Fibroblast of pulmonary artery (primary cell): ENCODE results near the gene ABCB6.

Experiments
- DNase-seq: peaks from one replicate; pipeline ENCODE4 v3.0.0-alpha.2; 2010; ENCODE audit warnings: low read depth
- H3K4me3 ChIP-seq: replicated peaks from 2 replicates; pipeline ENCODE4 v1.5.1; 2011; ENCODE audit warnings: low read depth, mild to moderate bottlenecking, control low read depth, low read length, moderate library complexity
- TF ChIP-seq, protein P1 (sequence below): IDR thresholded peaks from 2 replicates; pipeline ENCODE4 v1.5.1; 2011; ENCODE audit warnings: mild to moderate bottlenecking, control low read depth, low read length, inconsistent platforms; ENCODE audit errors: missing control alignments

Gene ABCB6

DNA sequence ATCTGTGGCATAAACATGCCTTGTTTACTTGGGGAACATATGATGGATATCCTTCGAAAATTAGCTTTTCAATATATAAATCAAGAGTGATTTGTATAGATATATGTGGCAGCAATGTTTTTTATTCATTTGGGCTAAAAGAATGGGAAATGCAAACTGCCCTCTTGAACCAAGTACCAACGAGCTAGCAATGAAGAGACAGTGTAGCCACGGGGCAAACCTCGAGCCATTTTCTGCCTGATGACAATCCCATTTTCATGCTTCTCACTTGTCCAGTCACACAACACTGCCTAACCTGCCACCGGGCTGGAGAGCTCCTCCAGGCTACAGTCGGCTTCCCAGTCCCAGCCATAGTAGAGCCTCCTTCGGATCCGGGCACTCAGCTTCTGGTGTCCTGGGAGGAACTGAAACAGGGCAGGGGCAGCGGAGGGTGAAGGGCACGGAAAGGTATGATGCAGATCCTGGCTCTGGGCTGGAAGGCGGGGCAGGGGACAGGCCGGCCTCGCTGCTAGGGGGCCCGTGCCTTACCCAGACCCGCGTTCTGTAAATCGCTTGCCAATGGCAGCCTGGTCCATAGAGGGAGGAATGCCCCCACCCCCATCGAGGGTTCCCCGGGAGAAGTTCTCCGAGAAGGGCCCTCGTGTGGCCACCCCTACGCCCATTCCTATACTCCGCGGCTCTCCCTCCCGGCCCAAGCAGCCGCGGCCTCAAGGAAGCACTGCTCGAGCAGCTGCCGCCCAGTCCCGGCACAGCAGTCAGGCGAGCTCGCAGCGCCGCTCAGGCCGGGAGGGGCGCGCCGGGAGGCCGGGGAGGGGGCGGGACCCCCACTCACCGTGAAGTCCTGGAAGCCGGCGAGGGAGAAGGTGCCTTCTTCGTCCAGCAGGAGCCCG is 42.6 kb downstream of the ABCB6 start:
- TF ChIP-seq, protein P1, sequence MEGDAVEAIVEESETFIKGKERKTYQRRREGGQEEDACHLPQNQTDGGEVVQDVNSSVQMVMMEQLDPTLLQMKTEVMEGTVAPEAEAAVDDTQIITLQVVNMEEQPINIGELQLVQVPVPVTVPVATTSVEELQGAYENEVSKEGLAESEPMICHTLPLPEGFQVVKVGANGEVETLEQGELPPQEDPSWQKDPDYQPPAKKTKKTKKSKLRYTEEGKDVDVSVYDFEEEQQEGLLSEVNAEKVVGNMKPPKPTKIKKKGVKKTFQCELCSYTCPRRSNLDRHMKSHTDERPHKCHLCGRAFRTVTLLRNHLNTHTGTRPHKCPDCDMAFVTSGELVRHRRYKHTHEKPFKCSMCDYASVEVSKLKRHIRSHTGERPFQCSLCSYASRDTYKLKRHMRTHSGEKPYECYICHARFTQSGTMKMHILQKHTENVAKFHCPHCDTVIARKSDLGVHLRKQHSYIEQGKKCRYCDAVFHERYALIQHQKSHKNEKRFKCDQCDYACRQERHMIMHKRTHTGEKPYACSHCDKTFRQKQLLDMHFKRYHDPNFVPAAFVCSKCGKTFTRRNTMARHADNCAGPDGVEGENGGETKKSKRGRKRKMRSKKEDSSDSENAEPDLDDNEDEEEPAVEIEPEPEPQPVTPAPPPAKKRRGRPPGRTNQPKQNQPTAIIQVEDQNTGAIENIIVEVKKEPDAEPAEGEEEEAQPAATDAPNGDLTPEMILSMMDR, result no peak
- peak overlapping the region; percentile 61 for H3K4me3 ChIP-seq
- DNase-seq, result peak; percentile 32

DNA sequence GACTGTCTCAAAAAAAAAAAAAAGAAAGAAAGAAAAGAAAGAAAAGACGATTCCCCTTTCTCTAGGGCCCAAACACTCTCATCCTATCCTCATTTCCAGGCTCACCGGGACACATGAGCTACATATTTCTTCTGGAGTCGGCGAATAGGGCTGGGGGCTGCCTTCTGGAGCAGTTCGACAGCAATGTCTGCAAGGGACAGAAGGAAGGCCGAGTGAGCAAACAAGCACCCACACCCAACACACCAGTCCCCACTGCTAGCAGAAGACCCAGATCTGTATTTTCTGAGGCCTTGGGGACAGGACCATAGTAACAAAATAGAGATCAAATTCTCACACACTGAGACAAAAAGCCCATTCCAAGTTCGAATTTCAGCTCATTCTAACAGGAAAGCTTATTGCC is 43.3 kb downstream of the ABCB6 start:
- H3K4me3 ChIP-seq, result peak overlapping the region; percentile 61
- TF ChIP-seq, protein P1, result no peak
- DNase-seq, result no peak

DNA sequence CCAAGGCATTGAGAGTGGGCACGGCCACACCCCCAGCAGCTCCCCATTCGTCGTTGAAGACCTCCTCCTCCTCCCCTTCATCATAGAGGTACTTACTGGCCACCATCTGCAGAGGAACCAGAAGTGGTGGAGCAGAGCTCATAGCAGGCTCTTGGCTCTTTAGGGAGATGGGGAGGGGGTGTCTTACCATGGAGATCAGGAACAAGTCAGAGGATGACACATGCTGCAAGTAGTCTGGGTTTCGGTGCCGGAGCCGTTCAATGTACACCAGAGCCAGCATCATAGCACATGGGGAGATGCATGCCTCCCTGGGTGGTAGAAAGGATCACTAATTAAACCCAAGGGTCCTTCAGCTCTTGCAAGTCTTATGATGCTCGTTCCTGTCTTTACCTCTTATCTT is 44.0 kb downstream of the ABCB6 start:
- DNase-seq, result no peak
- TF ChIP-seq, protein P1, result no peak
- H3K4me3 ChIP-seq, result no peak overlapping the region

DNA sequence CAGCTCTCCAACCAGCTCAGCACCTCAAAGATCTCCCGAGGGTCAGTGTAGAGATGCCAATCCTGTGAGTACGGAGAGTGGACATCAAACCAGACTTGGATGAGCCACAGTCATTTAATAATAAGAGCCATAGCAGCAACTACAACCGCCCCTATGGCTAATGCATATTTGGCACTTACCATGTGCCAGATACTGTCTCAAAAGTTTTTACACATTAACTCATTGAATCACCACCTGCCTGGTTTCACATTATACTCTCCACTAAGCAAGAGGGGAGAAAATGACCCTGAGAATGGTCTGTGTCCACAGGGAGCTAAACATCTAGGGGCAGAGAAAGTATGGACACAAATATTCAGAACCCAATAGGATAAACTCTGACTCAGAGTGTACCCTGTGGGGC is 44.6 kb downstream of the ABCB6 start:
- H3K4me3 ChIP-seq, result no peak overlapping the region
- TF ChIP-seq, protein P1, result no peak
- no peak for DNase-seq

DNA sequence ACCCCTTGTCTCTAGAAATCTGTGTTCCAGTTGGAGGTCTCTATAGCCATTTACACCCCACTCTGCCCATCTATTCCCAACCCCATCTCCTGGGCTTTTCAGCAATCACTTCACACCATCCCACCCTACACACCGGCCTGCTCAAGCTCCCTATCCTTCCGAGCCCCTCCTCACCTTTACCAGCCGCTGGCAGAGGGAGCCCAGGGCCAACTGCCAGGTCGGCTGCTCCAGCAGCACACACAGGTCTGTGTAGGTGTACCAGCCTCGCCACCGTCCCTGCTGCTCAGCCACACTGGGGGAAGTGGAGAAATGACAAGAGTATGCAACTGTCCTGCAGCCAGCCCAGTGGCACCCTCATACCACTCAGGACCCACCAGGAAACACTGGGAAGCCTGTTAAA is 45.6 kb downstream of the ABCB6 start:
- no peak for DNase-seq
- TF ChIP-seq, protein P1, result no peak
- no peak overlapping the region for H3K4me3 ChIP-seq

DNA sequence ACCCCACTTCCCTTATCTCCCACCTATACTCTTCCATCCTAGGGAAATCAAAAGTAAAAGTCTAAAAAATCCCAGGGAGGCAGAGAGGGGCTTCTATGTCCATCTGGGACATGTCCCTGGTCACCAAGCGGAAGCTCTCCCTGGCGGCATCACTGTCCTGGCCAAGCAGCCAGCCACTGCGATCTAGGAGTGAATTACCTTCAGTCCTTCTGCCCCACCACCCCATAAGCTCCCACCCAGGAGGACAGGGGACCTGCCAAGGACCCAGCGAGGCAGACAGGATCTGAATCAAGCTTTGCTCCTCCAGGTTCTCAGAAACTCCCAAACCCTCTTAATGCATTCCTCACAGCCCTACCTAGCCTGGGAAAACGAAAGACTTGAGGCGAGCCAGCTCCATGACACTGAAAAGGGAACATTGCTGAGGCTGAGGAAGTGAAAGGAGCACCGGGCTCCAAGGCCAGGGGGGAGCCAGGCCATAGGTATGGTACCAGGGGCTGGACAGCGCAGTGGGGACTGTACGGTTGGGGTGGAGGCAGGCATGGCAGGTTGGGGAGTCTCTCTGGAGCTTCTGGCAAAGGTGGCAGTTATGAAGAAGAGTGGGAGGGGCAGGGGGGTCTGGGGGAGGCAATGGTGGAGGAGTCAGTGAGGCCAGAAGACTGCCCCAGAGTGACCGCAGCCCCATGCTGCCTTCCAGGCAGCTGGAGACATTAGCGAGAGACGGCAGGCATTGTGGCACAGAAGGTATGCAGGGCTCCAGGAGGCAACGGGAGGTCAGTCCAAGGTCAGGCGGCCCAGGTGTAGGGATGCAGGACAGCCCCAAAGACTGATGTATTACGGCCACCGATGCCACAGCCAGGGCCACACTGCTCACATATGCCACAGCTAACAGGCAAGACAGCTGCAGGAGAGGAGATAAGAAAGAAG is 46.3 kb downstream of the ABCB6 start:
- DNase-seq, result no peak
- TF ChIP-seq, protein P1, result no peak
- no peak overlapping the region for H3K4me3 ChIP-seq
